AML-193 (cell line): ENCODE data around the gene FJX1.

Experiments
- DNase-seq, 2 experiments: peaks; one replicate each; lab custom pipeline; 2025; lab: John Stamatoyannopoulos, UW

FJX1 gene

DNA sequence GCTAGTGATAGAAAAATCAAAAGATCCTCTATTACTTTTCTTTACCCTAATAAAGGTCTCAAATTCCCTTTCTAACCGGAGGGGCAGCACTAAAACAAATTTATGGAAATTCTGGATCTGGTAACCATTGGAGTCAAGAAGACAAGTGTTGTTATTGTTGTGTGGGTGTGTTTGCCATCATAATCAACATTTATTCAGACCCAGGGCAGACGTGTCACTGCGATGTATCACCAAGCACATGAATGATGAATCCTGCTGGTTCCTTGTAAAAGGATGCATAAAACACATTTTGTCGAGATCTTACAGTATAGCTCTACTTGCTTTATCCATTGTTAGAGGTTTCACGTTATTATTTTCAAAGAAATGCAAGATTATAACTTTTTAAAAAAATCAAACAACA is 12.1 kb upstream of the FJX1 start:
- no peak for DNase-seq

DNA sequence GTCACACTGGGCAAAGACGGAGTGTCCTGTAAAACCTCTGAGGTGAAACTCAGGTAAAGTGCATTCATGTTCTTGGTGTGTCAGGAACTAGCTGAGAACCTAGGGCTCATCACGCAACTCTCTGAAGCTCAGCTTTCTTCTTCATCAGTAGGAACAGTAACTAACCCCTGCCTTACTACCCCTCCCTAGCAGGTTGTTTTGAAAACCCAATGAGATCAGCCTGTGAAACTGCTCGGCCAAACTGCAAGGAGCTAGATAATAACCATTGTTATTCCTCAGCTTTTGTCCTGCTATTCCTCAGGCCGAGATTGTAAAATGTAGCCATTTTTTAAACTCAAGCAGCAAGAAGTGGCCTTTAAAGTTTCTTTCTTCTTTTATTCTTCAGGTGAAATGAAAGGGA is 9.8 kb upstream of the FJX1 start:
- no peak for DNase-seq

DNA sequence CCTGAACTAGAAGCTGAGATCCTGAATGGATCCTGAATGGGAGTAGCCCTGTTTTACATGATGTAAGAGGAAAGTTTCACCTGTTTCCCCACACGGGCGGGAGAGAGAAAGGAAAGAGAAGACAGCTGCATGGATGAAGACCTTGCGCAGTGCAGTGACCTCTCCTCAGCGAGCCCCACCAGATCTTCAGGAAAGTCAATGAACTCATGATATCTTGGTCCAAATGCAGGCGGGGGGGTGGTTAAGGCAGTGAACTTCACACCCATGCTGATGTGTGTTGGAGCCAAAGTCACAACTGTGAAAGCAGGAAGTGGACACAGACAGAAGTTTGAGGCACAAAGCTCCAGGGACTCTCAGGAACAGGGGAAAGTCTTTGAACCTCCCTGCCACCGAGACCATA is 8.6 kb upstream of the FJX1 start:
- DNase-seq = no peak

DNA sequence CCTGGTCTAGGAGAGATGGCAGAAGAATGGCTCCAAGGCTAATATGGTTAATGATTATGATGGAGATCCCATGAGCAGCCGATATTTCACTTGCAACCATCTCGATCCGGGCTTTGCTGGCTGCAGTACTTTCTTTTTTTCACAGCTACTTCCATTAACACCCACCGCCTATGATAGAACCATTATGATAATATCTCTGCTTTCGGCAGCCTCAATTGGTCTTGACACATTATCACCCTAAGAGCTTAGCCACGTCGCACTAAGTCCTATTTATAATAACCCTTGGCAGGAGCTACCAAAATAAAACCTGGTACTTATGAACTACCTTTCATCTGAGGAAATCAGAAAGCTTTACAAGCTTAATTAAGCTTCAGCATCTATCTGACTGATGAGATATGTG is 7.6 kb upstream of the FJX1 start:
- DNase-seq = no peak

DNA sequence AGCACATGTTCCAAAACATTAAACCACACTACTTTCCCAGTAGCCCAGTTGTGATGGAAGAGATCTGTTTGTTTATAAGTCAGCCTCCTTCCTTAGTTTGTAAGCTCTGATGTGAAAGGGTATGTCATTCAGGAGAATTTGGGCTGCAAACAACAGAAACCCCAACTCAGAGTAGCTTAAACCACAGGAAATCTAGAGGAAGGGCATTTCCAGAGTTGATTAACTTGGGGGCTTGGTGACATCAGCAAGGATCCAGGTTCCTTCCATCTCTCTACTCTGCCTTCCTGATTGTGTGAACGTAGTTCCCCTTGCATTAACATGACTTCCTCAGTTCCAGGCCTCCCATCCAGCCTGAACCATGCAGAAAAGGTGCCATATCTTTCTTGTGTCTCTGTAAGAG is 6.5 kb upstream of the FJX1 start:
- DNase-seq = no peak

DNA sequence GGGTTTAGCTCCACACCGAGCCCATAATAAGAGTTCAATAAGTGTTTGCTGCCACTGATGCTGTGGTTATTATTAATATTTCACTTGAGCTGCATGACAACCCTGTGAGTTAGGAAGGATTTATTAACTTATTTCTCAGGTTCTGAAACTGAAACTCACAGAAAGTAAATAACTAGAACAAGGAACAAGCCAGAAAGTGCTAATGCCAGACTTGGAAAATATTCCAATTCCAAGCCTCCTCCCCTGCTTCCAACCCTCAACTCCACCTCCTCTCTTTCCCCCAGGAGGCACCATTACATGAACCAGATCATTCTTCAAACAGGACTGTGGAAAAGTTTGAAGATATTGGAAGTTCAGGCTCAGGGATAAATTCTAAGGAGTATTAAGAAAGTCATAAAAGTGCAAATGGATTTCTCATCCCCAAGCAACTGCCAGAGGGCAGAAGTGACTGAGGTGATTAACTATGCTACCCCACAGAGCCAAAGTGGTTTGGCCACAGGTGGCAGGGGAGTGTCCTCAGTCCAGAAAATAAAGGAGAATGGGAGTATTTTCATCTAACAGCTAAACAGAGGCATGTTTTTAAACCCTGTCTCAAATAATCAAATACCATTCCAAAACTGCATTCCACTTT is 3.2 kb upstream of the FJX1 start:
- no peak for DNase-seq

DNA sequence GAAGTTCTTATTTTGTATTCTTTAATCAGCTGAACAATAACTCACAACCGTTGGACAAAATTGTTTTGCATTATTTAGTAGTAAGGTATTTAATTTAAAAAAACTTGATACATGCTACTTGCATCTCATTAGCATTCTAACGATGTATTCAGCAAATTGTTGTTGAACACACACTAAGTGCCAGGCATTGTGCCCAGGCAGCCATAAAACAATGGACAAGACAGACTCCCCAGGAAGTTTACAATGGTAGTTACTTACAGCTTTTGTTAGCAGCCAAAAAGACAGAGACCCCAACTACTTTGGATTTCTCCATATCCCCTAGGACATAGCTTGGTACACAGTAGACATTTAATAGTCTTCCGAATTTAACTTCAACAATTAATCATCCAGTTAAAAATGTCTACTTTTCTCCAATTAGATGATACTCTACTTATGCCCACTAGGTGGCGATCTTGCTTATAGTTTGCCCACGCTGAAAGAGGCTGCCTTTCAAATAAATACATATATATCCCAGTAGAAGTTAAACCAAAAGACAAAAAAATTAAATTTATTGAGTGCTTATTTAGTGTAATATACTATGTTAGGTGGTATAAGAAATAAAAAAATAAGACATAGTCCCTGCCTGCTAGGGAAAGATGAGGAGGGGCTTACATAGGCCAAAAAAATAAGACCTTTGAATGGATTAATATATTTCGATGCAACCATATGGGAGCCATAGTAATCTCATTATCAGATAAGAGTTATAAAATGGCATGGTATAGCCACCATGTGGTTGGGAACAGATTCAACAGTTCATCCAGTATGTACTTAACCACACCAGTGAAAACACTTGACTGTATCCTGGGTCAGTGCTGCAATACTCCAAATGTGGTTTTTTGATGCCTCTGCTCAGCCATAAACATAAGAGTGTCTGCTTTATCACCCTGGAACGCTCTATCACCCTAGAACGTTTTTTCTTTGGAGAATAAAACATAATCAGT is 2.0 kb upstream of the FJX1 start:
- DNase-seq = peak; percentile 66

DNA sequence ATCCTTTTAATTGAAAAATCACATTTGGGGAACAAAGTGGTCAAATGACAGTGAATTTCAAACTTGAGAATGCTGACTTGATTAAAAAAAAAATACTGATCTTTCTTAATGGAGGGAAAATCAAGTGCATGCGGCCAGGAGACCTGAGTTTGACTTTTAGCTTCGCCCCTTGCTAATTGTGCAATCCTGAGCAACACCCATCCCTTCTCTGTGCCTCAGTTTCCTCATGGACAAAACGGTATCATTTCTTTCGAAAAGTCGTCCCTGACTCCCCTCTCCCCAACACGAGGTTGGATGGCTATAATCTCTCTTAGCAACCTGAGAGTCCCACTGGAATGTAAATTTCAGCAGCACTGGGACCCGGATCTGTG is 959 bp upstream of the FJX1 start:
- DNase-seq = no peak

DNA sequence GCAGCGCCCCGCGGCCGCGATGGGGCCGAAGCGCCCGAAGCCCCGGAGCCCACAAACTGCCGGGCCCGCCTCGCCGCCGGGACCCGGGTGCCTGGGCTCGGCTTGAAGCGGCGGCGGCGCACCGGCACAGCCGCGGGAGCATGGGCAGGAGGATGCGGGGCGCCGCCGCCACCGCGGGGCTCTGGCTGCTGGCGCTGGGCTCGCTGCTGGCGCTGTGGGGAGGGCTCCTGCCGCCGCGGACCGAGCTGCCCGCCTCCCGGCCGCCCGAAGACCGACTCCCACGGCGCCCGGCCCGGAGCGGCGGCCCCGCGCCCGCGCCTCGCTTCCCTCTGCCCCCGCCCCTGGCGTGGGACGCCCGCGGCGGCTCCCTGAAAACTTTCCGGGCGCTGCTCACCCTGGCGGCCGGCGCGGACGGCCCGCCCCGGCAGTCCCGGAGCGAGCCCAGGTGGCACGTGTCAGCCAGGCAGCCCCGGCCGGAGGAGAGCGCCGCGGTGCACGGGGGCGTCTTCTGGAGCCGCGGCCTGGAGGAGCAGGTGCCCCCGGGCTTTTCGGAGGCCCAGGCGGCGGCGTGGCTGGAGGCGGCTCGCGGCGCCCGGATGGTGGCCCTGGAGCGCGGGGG is 346 bp downstream of the FJX1 start:
- no peak for DNase-seq

DNA sequence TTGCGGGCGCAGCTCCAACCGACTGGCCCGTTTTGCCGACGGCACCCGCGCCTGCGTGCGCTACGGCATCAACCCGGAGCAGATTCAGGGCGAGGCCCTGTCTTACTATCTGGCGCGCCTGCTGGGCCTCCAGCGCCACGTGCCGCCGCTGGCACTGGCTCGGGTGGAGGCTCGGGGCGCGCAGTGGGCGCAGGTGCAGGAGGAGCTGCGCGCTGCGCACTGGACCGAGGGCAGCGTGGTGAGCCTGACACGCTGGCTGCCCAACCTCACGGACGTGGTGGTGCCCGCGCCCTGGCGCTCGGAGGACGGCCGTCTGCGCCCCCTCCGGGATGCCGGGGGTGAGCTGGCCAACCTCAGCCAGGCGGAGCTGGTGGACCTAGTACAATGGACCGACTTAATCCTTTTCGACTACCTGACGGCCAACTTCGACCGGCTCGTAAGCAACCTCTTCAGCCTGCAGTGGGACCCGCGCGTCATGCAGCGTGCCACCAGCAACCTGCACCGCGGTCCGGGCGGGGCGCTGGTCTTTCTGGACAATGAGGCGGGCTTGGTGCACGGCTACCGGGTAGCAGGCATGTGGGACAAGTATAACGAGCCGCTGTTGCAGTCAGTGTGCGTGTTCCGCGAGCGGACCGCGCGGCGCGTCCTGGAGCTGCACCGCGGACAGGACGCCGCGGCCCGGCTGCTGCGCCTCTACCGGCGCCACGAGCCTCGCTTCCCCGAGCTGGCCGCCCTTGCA is 1.0 kb downstream of the FJX1 start:
- DNase-seq = no peak

DNA sequence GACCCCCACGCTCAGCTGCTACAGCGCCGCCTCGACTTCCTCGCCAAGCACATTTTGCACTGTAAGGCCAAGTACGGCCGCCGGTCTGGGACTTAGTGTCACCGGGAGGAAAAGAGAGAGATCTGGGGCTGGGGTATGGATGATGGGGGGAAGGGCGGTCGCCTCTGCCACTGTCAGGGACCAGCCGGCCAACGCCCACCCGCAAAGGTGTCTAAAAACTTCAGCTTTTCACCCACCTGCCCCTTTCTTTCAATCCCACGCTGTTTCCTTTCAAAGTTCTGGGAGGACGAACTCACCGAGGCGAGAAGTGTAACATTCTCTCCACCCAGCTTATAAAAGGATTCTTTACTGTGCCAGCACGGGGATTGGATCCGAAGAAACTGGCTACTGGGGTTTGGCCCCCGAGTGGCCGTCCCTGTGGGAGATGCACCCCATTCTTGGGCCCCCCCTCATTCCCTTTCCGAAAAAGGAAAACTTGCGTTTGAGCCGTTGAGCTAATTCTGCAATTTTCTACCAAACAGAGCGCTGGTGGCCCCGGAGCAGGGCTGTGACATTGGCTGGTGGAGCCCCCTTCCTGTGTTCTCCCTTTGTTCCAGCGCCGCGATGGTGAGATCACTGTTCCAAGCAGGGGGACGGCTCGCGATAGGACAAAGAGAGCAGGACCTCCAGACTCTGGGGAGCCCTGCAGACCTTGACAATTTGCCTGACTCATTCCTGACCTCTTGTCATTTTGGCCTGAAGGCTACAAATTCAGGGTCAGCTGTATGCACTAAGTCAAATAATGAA is 1.8 kb downstream of the FJX1 start:
- no peak for DNase-seq

DNA sequence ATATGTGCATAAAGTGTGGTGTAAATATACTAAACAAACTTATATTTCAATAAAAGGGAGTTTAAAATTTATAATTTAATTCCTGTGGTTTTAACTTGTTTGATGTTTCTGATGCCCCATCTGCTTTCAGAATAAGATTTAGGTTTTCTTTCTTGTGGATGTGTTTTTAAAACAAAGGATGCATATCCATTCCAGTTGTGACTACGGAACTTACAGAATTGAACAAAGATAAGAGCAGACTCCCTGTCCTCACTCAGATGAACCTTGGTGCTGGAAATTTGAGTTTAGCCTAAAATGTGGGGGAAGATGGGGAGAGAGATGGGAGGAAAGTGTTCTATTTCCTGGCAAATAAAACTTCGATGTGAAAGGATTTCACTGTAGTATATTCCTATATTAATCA is 2.5 kb downstream of the FJX1 start:
- no peak for DNase-seq

DNA sequence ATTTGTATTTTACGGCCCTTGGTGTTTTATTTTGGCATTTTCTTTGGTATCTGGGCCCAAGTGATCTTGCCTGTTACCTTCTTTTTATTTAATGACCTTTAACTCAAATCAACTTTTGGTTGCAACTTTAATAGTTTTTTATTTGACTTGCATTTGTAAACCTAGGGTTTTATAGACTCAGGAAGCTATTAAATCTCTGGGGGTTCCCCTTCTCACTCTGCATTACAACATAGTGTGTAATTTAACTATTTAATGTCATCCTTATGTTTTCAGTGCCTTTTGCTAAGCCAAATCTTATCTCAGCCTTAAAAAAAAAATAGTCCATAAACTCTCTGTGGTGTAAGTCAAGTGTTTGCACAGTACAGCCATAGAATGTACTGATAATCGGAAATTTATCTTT is 3.4 kb downstream of the FJX1 start:
- DNase-seq = no peak

DNA sequence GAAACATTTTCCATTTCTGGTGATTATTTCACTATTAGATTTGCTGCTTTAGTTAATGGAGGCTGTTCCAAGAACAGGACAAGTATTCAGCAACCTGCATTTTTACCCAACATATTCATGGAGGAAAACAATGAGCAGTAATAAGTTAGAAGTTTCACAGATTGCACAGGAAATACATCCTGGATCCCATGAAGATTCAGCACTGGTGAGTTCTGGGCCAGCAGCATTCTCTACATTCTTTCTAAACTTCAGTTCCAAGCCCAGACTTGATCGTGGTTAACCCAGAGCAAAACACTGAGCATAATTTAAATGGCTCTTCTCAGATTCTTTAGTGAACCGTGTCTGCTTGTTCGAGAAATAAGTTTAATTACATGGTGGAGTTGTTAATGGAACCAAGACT is 3.8 kb downstream of the FJX1 start:
- DNase-seq = no peak

DNA sequence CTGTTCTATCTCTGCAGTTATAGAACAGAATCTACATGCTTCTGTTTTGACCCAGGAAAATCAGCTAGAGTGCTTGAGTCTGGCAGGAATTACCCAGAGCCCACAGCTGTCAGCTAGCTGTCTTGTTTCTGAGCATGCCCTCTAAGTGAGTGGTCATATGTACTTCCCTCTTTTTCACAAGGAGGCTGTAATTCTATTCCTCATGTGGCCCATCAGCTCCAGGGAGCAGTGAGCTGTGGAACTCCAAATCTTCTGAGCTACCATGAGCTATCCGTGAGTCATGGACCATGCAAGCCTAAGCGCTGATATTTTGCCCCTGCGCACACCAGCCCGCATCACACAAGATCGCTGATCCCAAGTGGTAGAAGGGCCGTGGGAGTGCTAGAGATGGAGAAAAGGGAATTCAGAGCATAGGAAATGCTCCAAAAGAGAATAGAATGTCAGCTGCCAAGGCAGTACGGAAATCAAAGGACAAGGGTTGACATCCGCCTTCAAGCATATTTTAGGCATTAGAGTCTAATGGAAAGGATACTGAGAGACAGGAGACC is 5.4 kb downstream of the FJX1 start:
- no peak for DNase-seq

DNA sequence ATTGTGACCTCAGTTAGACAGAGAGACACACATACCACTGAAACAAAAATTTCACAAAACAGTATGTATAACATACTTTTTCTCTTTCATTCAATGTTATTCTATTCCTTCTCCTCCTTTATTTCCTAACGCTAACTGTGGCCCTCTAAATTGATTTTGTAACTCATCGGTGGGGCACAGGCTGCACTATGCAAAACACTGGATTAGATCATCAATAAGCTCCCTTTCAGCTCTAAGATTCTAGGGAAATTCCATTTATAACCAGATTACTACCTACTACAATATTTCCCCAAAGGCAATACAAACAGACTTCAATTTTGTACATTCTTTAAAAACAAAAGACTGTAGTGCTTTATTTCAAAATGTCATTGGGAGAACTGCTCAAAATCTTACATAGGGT is 6.1 kb downstream of the FJX1 start:
- no peak for DNase-seq

DNA sequence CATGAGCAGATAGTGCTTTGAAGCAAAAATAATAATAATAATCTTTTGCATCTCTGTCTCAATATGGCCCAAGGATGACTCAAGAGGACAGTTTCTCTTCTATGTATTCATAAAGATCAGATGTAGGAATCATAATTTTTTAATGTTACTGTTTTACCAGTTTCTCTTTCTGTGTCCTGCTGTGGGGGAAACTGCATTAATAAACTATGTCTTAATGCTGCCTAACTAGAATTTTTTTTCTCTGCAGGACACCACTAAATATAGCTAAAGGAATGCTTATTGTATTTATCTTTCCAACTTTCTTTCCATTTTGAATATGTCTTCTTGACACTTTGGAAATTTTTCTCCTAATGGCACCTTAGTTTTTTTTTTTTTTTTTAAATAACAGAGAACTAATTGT is 6.5 kb downstream of the FJX1 start:
- no peak for DNase-seq

DNA sequence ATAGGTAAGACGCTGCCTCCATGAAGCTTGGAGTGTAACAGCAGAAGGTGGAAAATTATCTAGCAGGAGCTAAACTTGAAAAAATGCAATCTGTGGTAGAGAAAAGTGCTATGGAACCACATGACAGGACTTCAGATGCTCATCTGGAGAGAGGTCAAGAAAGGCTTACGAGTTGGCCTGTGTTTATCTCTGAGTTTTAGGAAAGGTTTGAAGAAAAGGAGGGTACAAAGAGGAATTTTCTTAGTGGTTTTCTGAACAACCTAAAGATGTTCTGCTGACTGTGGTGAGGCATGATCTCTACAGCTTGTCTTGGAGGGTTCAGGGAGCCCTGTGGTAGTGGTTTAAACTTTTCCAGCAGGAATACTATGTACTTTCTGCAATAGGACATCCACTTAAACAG is 8.2 kb downstream of the FJX1 start:
- DNase-seq = no peak

DNA sequence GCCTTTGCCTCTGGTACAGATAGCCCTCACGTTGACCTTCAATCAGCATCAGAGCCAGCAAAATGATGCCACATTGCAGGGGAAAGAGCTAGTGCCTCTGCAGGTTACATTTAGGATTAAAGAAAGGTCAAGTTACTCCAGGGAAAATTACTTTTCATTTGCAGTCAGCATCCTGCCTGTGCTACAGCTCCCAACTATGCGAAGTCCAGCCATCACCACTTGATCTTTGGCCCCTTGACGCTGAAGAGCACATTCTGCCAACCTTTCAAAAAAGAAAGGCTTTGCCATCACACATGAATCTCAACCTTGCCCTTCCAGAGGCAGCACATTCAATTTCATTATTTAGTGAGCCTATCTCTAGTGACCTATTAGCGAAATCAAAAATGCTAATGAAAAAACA is 11.3 kb downstream of the FJX1 start:
- DNase-seq = no peak

DNA sequence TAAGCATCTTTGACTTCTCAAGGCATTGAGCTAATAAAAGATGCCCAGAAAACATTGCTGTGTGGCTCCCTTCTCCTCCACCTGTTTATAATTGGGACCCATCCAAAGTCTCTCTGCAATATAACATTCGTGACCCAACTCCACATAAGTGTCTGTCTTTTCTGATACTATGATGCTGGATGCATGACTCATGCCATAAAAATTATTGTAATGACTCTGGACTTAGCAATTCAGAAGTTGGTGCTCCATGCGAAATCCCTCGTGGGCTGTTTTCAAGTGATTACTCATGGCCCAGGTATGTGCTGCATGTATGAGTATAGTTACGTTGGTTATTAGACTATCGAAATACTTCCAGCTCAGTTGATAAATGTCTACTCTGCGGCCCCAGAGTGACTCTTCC is 11.7 kb downstream of the FJX1 start:
- no peak for DNase-seq

DNA sequence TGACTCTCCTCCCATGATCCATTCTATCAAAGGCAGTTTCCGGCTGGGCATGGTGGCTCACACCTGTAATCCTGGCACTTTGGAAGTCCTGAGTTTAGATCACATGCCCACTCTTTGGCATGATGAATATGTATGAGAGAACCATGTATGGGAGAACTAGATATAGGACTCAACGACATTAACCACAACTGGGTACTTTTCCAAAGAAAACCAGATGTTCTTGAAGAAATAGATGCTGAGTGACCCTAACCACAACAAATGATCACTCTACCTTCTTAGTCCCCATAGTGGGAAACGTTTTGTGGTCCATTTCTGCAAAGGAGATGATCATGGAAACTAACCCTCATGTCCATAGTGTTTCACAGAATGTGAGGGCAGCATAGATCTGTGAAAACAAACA is 13.6 kb downstream of the FJX1 start:
- DNase-seq = no peak
